ENCODE results near the gene ZNF219.

Gene ZNF219

DNA sequence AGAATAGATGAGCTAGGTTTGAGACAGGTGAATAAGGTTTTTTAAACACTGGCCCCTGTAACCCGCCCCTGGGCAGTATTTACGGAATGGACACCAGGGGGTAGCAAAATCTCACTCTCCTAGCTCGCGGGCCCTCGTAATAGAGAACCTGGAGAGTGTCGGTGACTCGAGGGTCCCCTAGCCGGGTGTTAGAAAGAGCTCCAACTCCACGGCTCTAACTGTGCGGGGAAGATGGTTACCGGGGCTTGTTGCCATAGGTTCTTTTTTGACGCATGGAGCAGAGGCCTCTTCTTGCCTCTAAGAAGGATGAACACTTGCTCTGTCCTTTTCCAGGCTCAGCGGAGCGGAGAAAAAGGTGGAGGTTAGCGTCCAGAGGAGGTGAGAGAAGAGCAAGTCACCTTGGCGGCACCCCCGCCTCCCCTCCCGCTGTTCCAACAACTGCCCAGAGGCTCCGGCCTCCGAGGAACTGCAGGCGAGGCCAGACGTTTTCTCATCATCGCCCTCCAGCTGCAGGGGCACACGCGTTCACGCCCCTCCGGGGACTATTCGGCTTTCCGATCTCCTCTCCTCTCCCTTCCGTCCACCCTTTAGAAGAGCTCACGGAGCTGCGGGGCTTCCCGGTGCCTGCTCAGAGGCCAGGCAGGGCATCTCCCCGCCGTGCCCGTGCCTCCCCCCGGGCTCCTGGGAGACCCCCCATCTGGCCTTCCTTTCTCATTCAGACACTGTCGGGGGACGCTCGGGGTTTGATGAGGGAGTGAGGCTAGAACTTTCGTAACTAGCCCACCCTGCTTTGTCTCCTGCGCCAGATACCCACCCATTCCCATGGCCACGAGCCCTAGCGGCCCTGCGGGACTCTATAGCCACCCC lies 29.7 kb downstream of the ZNF219 start:
- DNase-seq, result peak; percentile 76

DNA sequence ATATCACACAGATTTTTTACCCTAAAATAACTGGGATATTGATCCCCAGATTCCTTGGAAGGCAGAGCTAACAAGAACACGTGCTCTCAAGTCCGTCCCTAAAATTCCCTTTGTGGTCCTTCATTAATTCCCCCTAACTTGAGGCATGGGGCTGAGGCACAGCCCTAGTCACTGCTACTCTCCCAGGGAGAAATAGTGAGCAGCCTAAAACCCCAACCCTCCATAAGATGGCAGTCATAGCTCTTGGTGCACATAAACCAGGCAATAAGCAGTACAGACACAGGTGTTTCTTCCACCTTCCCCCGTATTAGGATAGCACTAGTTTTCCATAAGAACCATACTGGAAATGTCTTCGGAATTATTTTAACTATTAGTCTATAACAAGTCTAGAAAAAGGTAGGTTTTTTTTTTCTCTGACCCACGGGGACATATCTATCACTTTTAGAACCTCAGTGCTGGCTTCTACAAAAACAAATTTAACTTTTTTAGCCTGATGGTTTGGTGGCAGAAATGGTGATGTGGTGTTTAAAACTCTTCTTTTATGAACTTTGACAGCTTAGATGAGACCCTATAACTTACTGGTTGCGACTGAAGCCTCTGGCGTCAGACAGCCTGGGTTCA lies 31.5 kb downstream of the ZNF219 start:
- no peak for DNase-seq

DNA sequence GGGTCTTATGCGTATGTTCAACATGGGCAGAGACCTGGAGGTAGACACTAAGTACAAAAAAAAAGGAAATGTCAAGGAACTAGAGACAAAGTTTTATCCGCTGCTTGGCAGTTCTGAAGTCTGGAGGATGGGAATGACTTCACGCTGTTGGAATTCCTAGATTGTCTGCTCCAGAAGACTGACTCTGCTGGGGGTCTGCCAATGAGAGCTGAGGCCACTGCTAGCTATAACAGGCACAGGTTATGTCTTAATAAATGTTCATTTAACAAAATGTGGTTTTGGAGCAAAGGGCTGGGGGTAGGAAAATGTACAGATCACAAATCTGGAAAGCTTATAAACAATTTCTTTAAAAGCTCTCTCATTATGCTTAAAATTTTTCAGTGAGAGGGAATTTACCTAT lies 35.0 kb downstream of the ZNF219 start:
- no peak for DNase-seq

DNA sequence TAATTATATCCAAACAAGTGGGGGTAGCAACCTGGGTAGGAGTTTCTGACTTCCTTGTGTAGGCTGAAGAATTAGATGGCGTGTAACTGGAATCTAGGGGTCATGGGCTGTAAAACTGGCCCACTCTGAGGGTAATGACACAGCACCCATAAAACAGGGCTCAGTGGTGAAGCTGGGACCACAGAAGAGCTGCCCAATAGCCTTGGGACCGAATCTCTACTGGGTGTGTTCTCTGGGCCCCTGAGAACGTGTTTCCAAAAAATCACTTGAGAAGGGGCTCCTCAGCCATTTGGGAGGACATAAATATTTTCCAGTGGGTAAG lies 37.1 kb downstream of the ZNF219 start:
- no peak for DNase-seq

DNA sequence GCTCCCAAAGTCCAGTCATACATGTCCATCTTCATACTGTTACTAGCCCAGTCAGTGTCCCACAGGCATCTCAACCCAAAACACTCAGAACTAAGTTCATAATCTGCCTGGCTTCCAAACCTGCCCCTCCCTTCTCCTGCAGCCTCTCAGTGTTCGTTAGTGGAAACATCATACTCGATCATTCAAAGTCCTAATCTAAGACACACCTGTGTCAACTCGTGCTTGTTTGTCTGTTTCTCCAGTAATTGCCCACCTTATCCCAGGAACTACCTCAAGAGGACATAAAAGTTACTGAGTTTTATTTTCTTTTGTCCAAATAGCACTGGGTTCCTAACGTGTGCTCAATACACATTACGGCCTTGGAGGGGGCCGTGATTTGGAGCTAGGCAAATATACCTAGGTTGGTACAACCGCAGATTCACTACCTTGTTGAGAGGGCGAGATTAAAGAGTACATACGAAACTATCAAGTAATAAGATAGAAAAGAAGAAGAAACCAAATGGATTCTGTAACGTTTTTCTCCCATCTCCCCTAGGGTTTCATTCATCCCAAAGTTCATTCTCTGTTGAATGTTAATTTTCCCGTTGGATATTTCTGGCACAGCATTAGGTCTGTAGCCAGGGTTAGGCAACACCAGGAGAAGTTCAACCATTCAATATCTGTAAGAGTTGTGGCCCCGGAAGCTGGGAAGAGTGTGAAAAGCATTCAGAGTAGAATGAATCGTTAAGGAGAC lies 37.7 kb downstream of the ZNF219 start:
- no peak for DNase-seq

DNA sequence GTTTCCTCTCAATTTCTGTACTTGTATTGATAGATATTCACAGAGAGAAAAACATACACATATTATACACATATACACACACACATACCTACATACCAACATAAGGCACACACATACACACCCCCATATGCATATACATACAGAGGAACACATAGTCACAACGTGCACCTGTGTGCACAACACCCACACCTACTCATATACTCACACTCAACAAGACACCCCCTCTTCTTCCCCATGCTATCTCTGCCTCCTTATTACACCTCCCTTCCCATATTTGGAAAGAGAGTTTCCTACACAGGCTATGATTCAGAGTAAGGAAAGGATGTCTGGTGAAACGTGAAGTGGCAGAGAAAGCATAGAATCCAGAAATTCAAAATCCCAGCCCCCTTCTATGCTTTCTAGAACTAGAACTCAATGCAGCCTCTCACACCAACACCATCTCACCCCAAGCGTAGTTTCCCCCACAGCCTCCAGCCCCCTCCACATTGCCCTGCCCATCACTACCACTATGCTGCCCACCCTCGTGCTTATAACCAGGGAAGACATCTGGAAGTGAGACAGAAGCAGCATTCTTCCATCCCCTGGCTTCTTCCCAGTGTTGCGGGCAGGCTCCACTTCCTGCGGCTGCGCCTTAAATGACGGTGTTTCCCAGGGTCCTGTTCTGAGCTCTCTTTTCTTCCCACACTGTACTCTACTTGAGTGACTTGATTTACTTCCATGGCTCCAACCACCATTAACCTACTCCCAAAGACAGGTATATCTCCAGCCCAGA lies 38.4 kb downstream of the ZNF219 start:
- no peak for DNase-seq

DNA sequence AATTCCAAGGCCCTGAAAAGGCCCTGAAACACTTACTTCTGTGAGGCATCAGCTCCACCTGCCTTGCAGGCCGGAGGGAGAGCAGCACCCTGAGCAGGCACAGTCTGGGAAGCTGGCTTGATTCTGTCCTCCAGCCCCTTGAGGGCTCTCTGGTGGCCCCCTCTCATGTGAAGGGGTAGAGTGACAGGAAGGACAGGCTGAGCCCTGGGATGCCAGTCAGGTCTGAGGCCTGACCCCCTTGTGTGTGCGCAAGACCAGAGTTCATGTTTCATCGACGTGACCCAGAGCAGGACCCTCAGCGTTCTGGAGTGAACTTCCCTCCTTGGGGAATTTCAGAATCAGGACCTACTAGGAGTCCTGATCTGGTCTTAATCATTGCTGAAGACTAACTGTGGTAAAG lies 39.6 kb downstream of the ZNF219 start:
- no peak for DNase-seq

DNA sequence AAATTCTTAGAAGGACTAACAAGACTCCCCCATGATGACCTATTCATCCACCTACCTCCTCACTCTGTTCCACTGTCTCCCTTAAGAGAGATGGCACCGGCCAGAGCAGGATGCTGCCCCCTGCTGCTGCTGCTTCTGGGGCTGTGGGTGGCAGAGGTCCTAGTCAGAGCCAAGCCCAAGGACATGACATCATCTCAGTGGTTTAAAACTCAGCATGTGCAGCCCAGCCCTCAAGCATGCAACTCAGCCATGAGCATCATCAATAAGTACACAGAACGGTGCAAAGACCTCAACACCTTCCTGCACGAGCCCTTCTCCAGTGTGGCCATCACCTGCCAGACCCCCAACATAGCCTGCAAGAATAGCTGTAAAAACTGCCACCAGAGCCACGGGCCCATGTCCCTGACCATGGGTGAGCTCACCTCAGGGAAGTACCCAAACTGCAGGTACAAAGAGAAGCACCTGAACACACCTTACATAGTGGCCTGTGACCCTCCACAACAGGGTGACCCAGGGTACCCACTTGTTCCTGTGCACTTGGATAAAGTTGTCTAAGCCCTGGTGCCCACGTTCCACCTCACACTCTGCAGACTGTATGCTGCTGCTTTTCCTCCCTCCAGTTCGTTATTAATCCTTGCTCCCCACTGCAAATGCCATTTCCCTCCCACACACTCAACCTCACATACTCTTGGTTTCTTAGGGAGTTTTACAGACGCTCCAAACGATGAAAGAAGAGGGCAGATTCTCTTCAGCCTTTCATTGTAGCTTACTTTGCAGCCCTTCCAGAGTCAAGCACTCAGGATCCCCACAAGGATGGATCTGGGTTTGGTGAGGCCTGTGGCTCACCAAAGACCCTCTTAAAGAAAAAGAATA lies 40.4 kb downstream of the ZNF219 start, which contains the start of gene RNASE8:
TSS of gene RNASE8 (plus strand) at position 20 of the 873 bp plus-strand sequence. CDS start at position 91, 71 bp downstream.
- DNase-seq, result no peak

DNA sequence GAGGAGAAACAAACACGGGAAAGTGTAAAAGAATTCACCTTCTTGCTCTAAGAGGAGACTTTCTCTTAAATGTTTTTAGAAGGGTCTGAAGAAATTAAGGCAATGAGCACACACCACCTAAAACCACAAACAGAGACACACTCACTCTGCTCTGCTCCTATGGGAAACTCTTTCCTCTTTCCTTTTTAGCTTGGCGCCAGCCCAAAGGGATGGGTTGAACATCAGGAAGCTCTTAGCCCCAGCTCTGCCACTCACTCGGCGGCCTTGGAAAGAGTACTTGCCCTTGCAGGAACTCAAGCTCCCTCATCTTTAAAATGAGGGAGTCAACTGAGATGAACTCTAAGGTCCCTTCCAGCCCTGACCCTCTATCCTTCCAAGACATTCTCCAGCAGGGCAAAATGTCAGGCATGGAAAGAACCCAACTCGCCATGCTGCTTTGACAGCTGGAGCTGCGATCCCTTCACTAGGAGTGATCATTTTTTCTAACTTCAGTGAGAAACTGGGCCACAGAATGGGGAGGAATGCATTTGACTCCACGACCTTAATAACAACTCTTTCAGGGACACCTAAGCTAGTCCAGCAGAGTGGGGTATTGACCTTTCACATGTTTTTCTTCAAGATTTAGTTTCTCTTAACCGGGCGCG lies 41.8 kb downstream of the ZNF219 start:
- no peak for DNase-seq

DNA sequence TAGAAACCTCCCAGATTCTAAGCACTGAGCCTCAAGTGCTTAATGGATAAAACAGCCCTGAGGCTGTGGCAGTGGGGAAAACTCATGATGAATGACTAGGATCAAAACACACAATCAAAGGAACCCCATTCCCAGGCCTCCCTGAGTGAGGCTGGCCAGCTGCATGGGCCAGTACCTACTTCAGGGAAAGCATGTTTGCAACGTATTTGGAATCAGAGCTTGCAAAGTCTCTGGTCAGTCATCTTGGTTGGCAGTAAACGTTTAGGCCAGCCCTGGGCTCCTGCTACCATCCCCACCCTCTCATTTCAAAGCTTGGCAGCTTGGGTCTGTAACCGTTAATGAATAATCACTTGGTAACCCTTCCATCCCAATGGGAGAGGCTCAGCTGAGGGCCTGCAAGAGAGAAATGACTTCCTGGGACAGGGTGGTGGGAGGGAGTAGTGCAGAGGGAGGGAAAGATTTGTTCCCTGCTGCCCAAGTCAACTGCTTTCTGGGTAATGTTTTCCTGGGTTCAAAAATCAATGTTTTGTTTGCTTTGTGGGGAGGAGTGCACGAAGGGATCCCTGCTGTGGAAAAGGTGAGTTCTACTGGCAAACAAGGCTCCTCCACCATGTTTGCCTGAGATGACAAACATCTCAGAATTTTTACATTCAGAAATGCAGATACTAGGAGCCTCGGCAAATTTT lies 42.9 kb downstream of the ZNF219 start:
- DNase-seq, result no peak

DNA sequence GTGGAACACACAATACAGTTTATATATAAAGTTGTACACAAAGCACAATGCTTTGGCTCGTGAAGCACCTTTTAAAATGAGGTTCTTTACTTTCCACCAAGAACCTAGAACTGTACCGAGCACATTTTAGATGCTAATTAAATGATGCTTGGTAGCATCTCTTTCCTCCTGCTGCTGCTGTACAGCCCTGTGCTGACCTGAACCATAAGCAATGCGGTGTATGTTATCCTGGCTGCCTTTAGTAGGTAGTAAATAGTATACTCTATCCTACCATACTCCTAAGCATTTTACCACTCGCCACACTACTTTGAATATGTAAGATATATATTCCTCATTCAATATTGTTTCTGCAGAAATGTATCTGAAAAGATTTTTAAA lies 43.7 kb downstream of the ZNF219 start:
- no peak for DNase-seq

DNA sequence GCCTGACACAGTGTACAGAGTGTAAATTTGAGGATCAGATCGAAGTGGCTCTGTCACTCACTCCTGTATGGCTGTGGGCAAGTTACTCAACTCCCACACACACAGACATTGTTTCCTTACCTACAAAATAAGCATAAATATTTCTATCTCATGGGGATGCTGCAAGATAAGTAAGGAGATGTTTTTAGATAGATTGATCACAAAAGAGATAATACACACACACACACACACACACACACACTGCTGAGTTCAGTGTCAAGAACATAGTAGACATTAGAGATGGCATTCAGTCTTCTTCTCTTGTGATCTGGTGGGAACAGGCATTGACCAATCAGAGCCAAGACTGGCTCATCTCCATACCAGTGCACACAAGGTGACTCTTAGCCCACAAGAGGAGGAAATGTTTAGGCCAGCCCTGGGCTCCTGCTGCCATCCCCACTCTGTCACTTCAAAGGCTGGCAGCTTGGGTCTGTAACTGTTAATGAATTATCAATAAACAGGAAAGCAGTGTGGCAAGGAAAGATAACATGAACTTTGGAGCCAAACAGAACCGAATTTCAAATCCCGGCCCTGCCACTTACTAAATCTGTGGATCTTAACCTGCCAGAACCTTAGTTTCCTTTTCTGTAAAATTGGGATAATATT lies 44.2 kb downstream of the ZNF219 start:
- DNase-seq, result no peak

DNA sequence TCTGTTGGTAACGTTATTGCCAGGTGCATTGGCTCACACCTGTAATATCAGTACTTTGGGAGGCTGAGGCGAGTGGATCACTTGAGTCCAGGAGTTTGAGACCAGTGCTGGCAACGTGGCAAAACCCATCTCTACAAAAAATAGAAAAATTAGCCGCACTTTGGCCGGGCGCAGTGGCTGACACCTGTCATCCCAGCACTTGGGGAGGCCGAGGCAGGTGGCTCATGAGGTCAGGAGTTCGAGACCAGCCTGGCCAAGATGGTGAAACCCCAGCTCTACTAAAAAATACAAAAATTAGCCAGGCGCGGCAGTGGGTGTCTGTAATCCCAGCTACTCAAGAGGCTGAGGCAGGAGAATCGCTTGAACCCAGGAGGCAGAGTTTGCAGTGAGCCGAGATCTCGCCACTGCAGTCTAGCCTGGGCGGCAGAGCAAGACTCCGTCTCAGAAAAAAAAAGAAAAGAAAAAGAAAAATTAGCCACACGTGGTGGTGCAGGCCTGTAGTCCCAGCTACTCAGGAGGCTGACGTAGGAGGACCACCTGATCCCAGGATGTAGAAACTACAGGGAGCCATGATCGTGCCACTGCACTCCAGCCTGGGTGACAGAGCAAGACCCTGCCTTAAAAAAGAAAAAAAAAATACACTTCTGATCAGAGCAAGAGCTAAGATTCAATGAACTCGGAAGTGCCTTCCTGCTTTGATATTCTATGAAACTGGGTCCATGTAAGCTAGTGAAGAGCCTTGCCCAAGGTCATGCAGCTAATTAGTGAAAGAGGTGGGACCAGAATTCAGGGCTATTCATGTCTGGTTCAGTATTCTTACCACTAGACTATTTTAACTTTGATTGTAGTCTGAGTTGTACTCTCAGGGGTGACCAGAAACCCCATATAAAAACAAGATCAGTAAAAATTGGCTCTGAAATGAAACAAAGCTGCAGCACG lies 45.0 kb downstream of the ZNF219 start:
- DNase-seq, result no peak

DNA sequence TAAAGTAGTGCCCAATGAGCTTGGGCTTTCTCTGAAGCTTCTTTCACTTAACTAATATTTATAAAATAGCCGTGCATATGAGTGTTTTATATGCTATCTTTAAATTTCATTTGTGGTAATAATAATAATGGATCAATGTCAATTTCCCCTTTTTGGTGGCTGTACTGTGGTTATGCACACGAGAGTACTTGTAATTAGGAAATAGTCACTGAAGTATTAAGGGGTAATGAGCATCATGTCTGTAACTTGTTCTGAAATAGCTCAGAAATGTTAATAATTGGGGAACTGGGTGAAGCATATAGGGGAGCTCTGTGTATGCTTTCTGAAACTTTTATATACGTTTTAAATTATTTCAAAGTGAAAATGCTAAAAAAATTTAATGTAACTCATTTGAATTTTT lies 47.9 kb downstream of the ZNF219 start:
- DNase-seq, result no peak

DNA sequence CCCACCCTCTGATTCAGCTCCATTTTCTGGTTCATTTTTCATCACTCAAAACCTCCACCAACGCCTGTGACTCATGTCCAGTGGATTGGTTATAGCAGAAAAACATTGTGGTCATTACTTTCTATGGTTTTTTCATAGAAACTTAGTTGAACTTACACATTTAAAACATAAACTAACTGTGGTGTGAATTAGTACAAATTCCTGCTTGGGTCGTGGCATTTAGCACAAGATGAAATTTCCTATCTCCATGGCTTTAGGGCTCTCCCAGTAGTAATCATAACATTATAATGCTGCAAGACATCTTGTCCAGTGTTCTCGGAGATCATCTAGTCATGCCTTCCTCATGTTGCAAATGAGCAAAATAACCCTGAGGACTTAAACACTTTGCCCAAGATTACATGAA lies 49.2 kb downstream of the ZNF219 start:
- DNase-seq, result no peak

DNA sequence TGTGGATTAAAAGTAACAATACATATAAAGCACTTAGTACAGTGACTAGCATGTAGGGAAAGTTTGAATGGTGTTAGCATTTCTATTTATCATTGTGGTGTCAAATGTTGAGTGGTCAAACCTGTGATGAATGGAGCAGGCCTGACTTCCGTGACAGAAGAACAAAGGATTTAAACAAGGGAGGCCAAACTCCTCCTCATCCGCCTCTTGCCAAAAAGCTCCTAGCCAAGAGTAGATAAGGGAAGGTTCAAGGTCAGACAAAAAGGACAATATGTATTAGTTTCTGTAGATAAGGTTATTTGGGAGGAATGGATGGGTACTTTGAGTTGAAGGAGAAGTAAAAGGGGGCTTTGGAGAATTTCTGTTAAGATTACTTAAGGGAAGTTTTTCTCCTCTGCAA lies 49.8 kb downstream of the ZNF219 start:
- DNase-seq, result no peak

DNA sequence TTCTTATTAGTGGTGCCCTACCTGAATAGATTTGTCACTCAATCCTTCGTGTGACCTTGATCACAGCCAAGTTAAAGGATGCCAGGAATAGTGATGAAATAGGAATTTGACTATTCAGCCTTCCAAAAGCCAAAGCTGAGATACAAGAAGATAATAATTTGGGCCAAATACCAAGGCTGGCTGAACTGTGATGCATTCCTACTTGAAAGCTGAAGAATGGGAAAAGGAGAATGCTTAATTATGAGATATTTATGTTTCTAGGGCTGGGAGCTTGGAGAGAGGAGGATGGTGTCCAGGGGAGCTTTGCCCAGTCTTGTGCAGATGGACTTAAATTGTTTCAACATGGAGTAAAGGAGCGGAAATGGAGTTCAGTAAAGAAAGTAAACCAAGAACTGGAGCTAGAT lies 51.1 kb downstream of the ZNF219 start:
- no peak for DNase-seq

DNA sequence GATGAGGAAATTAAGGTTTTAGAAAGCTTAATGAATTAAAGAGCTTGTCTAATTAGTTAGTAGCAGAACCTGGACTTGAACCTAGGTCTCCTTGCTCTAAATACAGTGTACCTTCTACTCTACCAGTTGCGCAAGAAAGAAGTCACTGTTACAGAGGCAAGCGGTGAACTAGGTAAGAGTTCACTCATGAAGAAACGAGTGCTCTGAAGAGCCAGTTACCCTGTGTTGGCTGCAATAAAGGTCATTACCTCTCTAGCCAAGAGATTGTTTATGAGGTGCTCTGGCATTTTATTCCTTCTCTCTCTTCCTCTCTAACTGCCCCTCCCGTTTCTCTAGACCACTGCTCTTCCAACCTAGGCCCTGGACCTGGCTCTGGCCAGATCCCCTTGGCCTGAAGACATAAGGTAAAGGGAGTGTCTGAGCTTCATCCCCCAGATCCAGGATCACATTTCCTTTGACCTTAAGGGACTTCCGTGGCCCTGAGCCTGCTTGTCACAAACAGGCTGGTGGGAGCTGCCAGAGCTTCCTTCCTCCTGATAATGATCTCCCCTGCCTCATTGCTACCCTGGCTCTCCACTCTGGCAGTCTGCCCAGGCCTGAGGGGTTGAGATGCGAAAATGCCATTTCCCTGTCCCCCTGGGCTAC lies 54.4 kb downstream of the ZNF219 start:
- no peak for DNase-seq

Data from right kidney (tissue), 1 donor.